A673 (cell line): ENCODE measurements around the gene RIGI. TPM values are rescaled to one million over a fixed set of nuclear protein-coding genes. Genes with fewer than 3 reads are reported as not detected.

Source experiments
- BruUV-seq: library from RNA; stranded (reverse); fragments of 400-500 nt; replicated peaks from 2 replicates; lab custom pipeline; 2021; lab: Mats Ljungman, UMichigan
- CTCF ChIA-PET: fragments of 300-600 bp; sonication (Branson Sonifier 250); formaldehyde crosslinking; loops from one replicate; lab custom pipeline; 2022; ENCODE audit warnings: antibody characterized with exemption; lab: Charles Lee
- POLR2A ChIA-PET: fragments of 300-600 bp; sonication (Branson Sonifier 250); formaldehyde crosslinking; loops from one replicate; lab custom pipeline; 2022; ENCODE audit warnings: antibody characterized with exemption; ENCODE audit not compliant: low non-redundant PET; lab: Charles Lee
- DNase-seq: peaks from one replicate; pipeline ENCODE4 v3.0.0-alpha.2; 2015; ENCODE audit warnings: low spot score
- H3K27ac ChIP-seq: fragments of 200-600 bp; sonication (generic); 2 replicates; pipeline ENCODE4 v1.5.1; 2016; ENCODE audit warnings: mixed run types, low read depth, mild to moderate bottlenecking, mixed read lengths, antibody characterized with exemption, low read length; ENCODE audit not compliant: poor library complexity, severe bottlenecking
- H3K27me3 ChIP-seq: fragments of 200-600 bp; sonication (generic); replicated peaks from 2 replicates; pipeline ENCODE4 v1.6.1; 2017; ENCODE audit warnings: mixed run types, low read depth, mild to moderate bottlenecking, mixed read lengths, antibody characterized with exemption, low read length; ENCODE audit not compliant: insufficient read depth, poor library complexity
- H3K36me3 ChIP-seq: fragments of 200-600 bp; sonication (generic); 2 replicates; pipeline ENCODE4 v1.6.1; 2016; ENCODE audit warnings: mixed run types, mild to moderate bottlenecking, mixed read lengths, antibody characterized with exemption, low read length; ENCODE audit not compliant: insufficient read depth, poor library complexity, severe bottlenecking
- H3K4me1 ChIP-seq: fragments of 200-600 bp; sonication (generic); 2 replicates; pipeline ENCODE4 v1.6.1; 2017; ENCODE audit warnings: mixed run types, mild to moderate bottlenecking, mixed read lengths, antibody characterized with exemption, low read length; ENCODE audit not compliant: insufficient read depth, poor library complexity, severe bottlenecking
- H3K4me3 ChIP-seq: fragments of 200-600 bp; sonication (generic); 2 replicates; pipeline ENCODE4 v1.5.1; 2016; ENCODE audit warnings: low read depth, mixed run types, mild to moderate bottlenecking, mixed read lengths, low read length; ENCODE audit not compliant: poor library complexity, severe bottlenecking
- H3K9me3 ChIP-seq: fragments of 200-600 bp; sonication (generic); 2 replicates; pipeline ENCODE4 v1.6.1; 2016; ENCODE audit warnings: mixed run types, low read depth, mild to moderate bottlenecking, mixed read lengths, antibody characterized with exemption, low read length; ENCODE audit not compliant: poor library complexity, severe bottlenecking
- CTCF ChIP-seq: fragments of 300-800, 200-600 bp; sonication (generic); conservative IDR thresholded peaks from 2 replicates; pipeline ENCODE4 v1.5.1; 2017; ENCODE audit warnings: low read depth, mild to moderate bottlenecking, antibody characterized with exemption, low read length, moderate library complexity, mixed read lengths
- EZH2 ChIP-seq: fragments of 200-600 bp; sonication (generic); IDR thresholded peaks from 2 replicates; pipeline ENCODE4 v1.6.1; 2017; ENCODE audit warnings: borderline replicate concordance, low read depth, mild to moderate bottlenecking, mixed read lengths, antibody characterized with exemption, low read length; ENCODE audit not compliant: poor library complexity, severe bottlenecking
- intact Hi-C: fragments of 100-400 bp; cut with micrococcal nuclease; formaldehyde crosslinking; loops from one replicate; pipeline ENCODE4 v1.10.0; 2022; ENCODE audit not compliant: unreplicated experiment
- total RNA-seq: library from RNA; stranded (reverse); gene quantifications from 2 replicates; pipeline ENCODE4 v1.2.3, GENCODE V29; 2021

Gene RIGI
- total RNA-seq, 1 experiment from 2014 or later = 7.4 TPM

GRCh38 chr9:32566770-32567169 is 40.8 kb upstream of the RIGI start:
- Histone ChIP-seq H3K36me3 (peaks cover 9% of the 10 kb centered on the region), H3K9me3 (no peaks in the 10 kb centered on the region), H3K4me1 (peaks cover 9% of the 10 kb centered on the region), H3K4me3 (no peak overlapping the region), H3K27me3 (no peaks in the 10 kb centered on the region), H3K27ac (no peak overlapping the region)
- intact Hi-C loops = loop anchor here (10.0 kb wide), 1 partner anchor 62 kb away; no protein-coding TSS in a partner anchor
- POLR2A ChIA-PET = no interaction called here
- no TSS peak for BruUV-seq
- no peak for TF ChIP-seq CTCF
- TF ChIP-seq EZH2 = no peak
- DNase-seq = no peak
- CTCF ChIA-PET = no interaction called here

DNA sequence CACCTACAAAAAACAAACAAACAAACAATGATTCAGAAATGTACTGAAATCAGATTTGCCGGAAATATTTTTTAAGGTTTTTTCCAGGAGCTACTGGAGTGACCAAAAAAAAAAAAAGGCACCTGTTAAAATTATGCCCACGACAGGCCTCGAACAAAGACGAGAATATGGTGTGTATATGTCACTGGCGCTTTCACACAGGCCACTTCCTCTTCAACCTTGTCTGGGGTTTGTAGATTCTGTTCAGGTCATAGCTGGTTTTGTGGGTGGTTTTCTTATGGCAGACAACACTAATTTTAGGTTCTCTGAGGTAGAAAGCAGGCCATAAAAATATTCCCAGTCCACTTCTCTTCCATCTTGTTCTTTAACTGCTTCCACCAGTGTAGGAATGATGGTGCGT is 40.0 kb upstream of the RIGI start:
- no TSS peak for BruUV-seq
- no peak for DNase-seq
- Histone ChIP-seq H3K9me3 (no peaks in the 10 kb centered on the region), H3K36me3 (peaks cover 9% of the 10 kb centered on the region), H3K27ac (no peak overlapping the region), H3K27me3 (no peaks in the 10 kb centered on the region), H3K4me3 (no peak overlapping the region), H3K4me1 (peaks cover under 1% of the 10 kb centered on the region)
- intact Hi-C loops = loop anchor here (10.0 kb wide), 1 partner anchor 61 kb away; no protein-coding TSS in a partner anchor
- no peak for TF ChIP-seq EZH2
- TF ChIP-seq CTCF = no peak
- POLR2A ChIA-PET = no interaction called here
- CTCF ChIA-PET = no interaction called here

DNA sequence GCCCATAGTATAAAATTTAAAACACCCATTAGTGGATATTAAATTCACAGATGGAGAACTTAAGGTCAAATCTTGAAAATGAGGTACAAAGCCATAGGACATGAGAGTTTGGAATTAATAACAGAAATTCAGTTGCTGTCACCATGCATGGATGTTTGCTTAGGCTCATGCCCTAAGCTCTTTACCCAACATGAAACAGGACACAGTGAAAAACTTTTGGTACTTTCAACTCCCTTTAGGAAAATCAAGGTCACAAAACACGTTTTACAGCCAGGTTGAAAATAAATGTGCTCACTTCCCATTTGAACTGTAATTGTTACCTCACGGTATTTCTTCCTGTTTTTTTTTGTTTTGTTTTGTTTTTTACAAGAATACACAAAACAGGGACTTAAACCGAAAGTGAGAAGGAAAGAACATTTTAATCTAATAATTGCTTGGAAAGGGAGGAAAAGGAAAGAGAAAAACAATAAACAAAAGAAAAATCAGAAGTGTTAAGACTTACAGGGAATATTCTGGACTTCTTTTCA is 32.5 kb upstream of the RIGI start:
- DNase-seq = no peak

More for the DNA sequence above, 32.5 kb upstream of the RIGI start:
- no peaks in the 10 kb centered on the region for H3K9me3 ChIP-seq
- no peak overlapping the region for H3K27ac ChIP-seq
- no peak overlapping the region for H3K4me3 ChIP-seq
- ChIA-PET CTCF (interaction anchor here (0.6 to 0.7 kb wide), 2 partner anchors 14 to 23 kb away, joined by 3 read pairs; no protein-coding TSS in a partner anchor), POLR2A (interaction anchor here (0.8 kb wide), 1 partner anchor 36 kb away, joined by 3 read pairs; no protein-coding TSS in a partner anchor)
- BruUV-seq = no TSS peak
- H3K27me3 ChIP-seq = no peaks in the 10 kb centered on the region
- TF ChIP-seq EZH2 (no peak), CTCF (no peak)
- H3K36me3 ChIP-seq = no peaks in the 10 kb centered on the region
- peaks cover 7% of the 10 kb centered on the region for H3K4me1 ChIP-seq
- intact Hi-C loops = no loop called here
